ENCODE data around the gene ITPRIP. TPM values are rescaled to one million over a fixed set of nuclear protein-coding genes. Genes with fewer than 3 reads are reported as not detected.

Gene ITPRIP
- total RNA-seq, 1 donor from 2014 or later, result 19.8 TPM

- Mint-ChIP-seq H3K36me3 (ENCODE audit: unreplicated experiment) (no peaks in the 10 kb centered on the region), H3K4me3 (ENCODE audit: unreplicated experiment) (no peak overlapping the region), H3K4me1 (ENCODE audit: low read depth, unreplicated experiment) (peaks cover 13% of the 10 kb centered on the region), H3K27ac (ENCODE audit: unreplicated experiment) (no peak overlapping the region), H3K27me3 (ENCODE audit: unreplicated experiment) (peaks cover 2% of the 10 kb centered on the region), H3K9me3 (ENCODE audit: unreplicated experiment) (no peaks in the 10 kb centered on the region)
- no peak for TF ChIP-seq CTCF (IDR thresholded peaks at IDR 0.05; ENCODE audit: partially characterized antibody, unreplicated experiment)
- no peak for DNase-seq
These were observed 6.0 kb upstream of the ITPRIP start for GRCh38 chr10:104344219-104344618.

GRCh38 chr10:104342941-104343411 is 4.7 kb upstream of the ITPRIP start:
- H3K9me3 Mint-ChIP-seq (ENCODE audit: unreplicated experiment), result peaks cover 2% of the 10 kb centered on the region
- H3K4me3 Mint-ChIP-seq (ENCODE audit: unreplicated experiment), result no peak overlapping the region
- H3K36me3 Mint-ChIP-seq (ENCODE audit: unreplicated experiment), result no peaks in the 10 kb centered on the region
- no peak overlapping the region for H3K27ac Mint-ChIP-seq (ENCODE audit: unreplicated experiment)
- H3K27me3 Mint-ChIP-seq (ENCODE audit: unreplicated experiment), result peaks cover 2% of the 10 kb centered on the region
- TF ChIP-seq CTCF (IDR thresholded peaks at IDR 0.05; ENCODE audit: partially characterized antibody, unreplicated experiment), result no peak
- DNase-seq, result no peak
- peaks cover 10% of the 10 kb centered on the region for H3K4me1 Mint-ChIP-seq (ENCODE audit: low read depth, unreplicated experiment)

DNA sequence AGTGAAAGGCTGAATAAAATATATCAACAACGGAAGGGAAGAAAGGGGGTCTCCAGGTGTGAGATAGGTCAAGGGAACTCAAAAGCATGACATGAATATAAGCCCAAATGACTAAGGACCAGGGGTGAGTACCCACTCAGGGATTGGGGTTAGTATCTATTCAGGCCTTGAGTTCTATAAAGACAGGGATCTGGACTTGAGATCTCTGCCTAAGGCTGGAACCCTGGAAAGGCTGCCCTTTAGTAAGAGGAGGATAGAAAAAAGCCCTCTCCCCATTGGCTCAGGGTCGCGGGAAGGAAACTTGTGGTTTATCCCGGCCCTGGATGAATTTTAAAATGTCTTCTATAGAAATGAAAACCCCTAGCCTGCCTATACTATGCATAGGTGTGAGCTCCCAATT is 2.4 kb upstream of the ITPRIP start:
- DNase-seq, result no peak

DNA sequence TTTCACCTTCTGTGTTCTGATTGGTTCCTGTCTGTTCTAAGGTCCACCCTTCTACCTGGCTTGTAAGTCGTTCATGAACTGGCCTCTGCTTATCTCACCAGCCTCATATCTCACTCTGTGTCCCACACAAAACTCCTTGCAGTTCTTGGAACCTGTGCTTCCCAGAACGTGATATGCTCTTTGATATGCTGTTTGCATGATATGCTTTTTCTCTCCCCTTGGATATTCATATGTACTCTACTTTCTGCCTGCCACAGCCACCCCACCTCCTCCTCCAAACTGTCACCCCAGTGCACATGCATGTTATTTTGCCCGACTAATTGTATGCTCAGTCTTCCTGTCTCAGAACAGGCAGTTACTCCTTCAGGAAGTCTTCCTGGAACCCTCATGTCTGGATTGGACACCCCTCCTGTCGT is 1.9 kb upstream of the ITPRIP start:
- DNase-seq, result no peak
- no peak for TF ChIP-seq CTCF (IDR thresholded peaks at IDR 0.05; ENCODE audit: partially characterized antibody, unreplicated experiment)
- Mint-ChIP-seq H3K4me3 (ENCODE audit: unreplicated experiment) (peak overlapping the region; percentile 55), H3K36me3 (ENCODE audit: unreplicated experiment) (no peaks in the 10 kb centered on the region), H3K27ac (ENCODE audit: unreplicated experiment) (no peak overlapping the region), H3K27me3 (ENCODE audit: unreplicated experiment) (peaks cover 5% of the 10 kb centered on the region), H3K9me3 (ENCODE audit: unreplicated experiment) (peaks cover 7% of the 10 kb centered on the region), H3K4me1 (ENCODE audit: low read depth, unreplicated experiment) (peaks cover 14% of the 10 kb centered on the region)

More for the DNA sequence above, 2.4 kb upstream of the ITPRIP start:
- no peak overlapping the region for H3K27ac Mint-ChIP-seq (ENCODE audit: unreplicated experiment)
- peaks cover 7% of the 10 kb centered on the region for H3K9me3 Mint-ChIP-seq (ENCODE audit: unreplicated experiment)
- no peak for TF ChIP-seq CTCF (IDR thresholded peaks at IDR 0.05; ENCODE audit: partially characterized antibody, unreplicated experiment)
- peaks cover 2% of the 10 kb centered on the region for H3K27me3 Mint-ChIP-seq (ENCODE audit: unreplicated experiment)
- H3K4me3 Mint-ChIP-seq (ENCODE audit: unreplicated experiment), result no peak overlapping the region
- peaks cover 11% of the 10 kb centered on the region for H3K4me1 Mint-ChIP-seq (ENCODE audit: low read depth, unreplicated experiment)
- no peaks in the 10 kb centered on the region for H3K36me3 Mint-ChIP-seq (ENCODE audit: unreplicated experiment)

- H3K27ac Mint-ChIP-seq (ENCODE audit: unreplicated experiment), result no peak overlapping the region
- DNase-seq, result no peak
- TF ChIP-seq CTCF (IDR thresholded peaks at IDR 0.05; ENCODE audit: partially characterized antibody, unreplicated experiment), result no peak
These were observed 1.3 kb upstream of the ITPRIP start for GRCh38 chr10:104339469-104340110.

More at GRCh38 chr10:104339469-104340110, 1.3 kb upstream of the ITPRIP start:
- H3K4me1 Mint-ChIP-seq (ENCODE audit: low read depth, unreplicated experiment), result peaks cover 19% of the 10 kb centered on the region
- no peaks in the 10 kb centered on the region for H3K36me3 Mint-ChIP-seq (ENCODE audit: unreplicated experiment)
- H3K27me3 Mint-ChIP-seq (ENCODE audit: unreplicated experiment), result peaks cover 6% of the 10 kb centered on the region
- H3K9me3 Mint-ChIP-seq (ENCODE audit: unreplicated experiment), result peaks cover 7% of the 10 kb centered on the region
- peak overlapping the region; percentile 98 for H3K4me3 Mint-ChIP-seq (ENCODE audit: unreplicated experiment)

Measured in glutamatergic neuron (in vitro differentiated cells).